Muscle of leg (tissue), 11 donors: ENCODE results near the gene NOTO. TPM values are rescaled to one million over a fixed set of nuclear protein-coding genes. Genes with fewer than 3 reads are reported as not detected.

Experiments used
- DNase-seq: peaks from one replicate; pipeline ENCODE4 v3.0.0; 2013
- H3K27ac ChIP-seq: one replicate; pipeline ENCODE4 v1.5.1; 2013; ENCODE audit warnings: mild to moderate bottlenecking, low read length, control low read depth
- H3K27me3 ChIP-seq: one replicate; pipeline ENCODE4 v1.6.1; 2013; ENCODE audit warnings: low read length; ENCODE audit not compliant: control insufficient read depth, insufficient read depth
- H3K36me3 ChIP-seq: one replicate; pipeline ENCODE4 v1.6.1; 2013; ENCODE audit warnings: low read length; ENCODE audit not compliant: control insufficient read depth, insufficient read depth
- H3K4me1 ChIP-seq: one replicate; pipeline ENCODE4 v1.6.1; 2013; ENCODE audit warnings: low read length; ENCODE audit not compliant: control insufficient read depth, insufficient read depth
- H3K4me3 ChIP-seq: one replicate; pipeline ENCODE4 v1.5.1; 2013; ENCODE audit warnings: low read length, control low read depth
- H3K9me3 ChIP-seq: replicated peaks from 2 replicates; pipeline ENCODE4 v1.6.1; 2013; ENCODE audit warnings: low read depth, low read length; ENCODE audit not compliant: control insufficient read depth
- WGBS: methylation state at CpG from one replicate; pipeline ENCODE4 v1.1.5; 2013; ENCODE audit warnings: missing lambda C conversion rate; ENCODE audit not compliant: insufficient coverage; 5-methylcytosine and 5-hydroxymethylcytosine counted together
- polyA plus RNA-seq, 8 donors: library from polyadenylated mRNA; unstranded; fragments of 120-200 nt; gene quantifications; one replicate each; pipeline versions ENCODE4 v1.2.1 to v1.2.3, GENCODE V29; 2013; ENCODE audit warnings: inconsistent platforms in 1 of 8, low replicate concordance in 1 of 8; ENCODE audit not compliant: insufficient read length in 8 of 8, insufficient read depth in 1 of 8
- total RNA-seq: library from RNA; stranded (reverse); fragments of 120-200 nt; gene quantifications from one replicate; pipeline ENCODE4 v1.2.4, GENCODE V29; 2013

Gene NOTO
- total and polyA plus RNA-seq, 9 donors: 0.05 to 0.08 (median 0.05) TPM; not detected in 4

- Histone ChIP-seq H3K4me3 (no peak overlapping the region), H3K27ac (no peak overlapping the region), H3K36me3 (peaks cover 30% of the 10 kb centered on the region), H3K27me3 (peaks cover 2% of the 10 kb centered on the region), H3K9me3 (no peaks in the 10 kb centered on the region), H3K4me1 (no peaks in the 10 kb centered on the region)
- 88% methylated on average over 6 of the region's 10 CpGs for WGBS
- peak; percentile 27 for DNase-seq
Observed at GRCh38 chr2:73257425-73258125, 55.2 kb downstream of the NOTO start.

DNA sequence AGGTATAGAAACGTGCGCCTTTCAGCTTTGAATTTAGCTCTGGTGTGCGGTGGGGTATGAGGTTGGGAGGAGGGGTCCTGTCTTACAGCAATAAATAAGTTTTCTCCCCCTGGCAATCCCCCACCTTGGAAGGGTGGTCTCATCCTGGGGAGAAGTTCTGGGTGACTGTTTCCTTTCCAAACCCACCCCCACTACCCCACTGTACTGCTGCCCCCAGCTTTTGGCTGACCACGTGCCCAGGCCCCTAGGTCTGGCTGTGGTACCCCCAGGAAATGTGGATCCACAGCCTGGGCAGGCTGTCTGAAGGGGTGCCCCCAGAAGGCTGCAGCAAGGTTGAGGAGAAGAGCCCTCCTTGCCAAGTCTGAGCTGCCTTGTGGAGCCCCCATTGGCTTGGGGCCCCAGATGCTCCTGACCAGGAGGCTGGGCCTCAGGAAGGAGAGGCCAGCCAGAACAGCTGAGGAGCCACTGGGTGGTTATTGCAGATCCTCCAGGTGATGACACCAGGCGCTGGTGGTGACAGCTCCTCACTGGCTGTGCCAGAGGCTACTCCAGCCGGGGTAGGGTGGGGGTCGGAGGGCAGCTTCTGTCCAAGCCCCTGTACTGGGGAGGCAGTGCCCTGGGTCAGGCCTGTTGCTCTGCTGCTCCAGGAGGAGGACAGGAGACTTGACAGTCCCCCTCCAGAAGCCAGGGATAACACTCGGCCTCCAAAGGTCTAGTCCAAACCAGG lies 56.0 kb downstream of the NOTO start:
- H3K27me3 ChIP-seq: peaks cover 2% of the 10 kb centered on the region
- H3K27ac ChIP-seq: no peak overlapping the region
- H3K9me3 ChIP-seq: no peaks in the 10 kb centered on the region
- H3K4me1 ChIP-seq: no peaks in the 10 kb centered on the region
- no peak for DNase-seq
- 69% methylated on average over 5 of the region's 8 CpGs for WGBS
- peaks cover 22% of the 10 kb centered on the region for H3K36me3 ChIP-seq
- H3K4me3 ChIP-seq: no peak overlapping the region

- WGBS: 95% methylated on average over 9 of the region's 9 CpGs
Observed at GRCh38 chr2:73258913-73259215, 56.5 kb downstream of the NOTO start.

GRCh38 chr2:73259276-73259675 lies 56.9 kb downstream of the NOTO start:
- H3K27me3 ChIP-seq: peaks cover 2% of the 10 kb centered on the region
- peaks cover 14% of the 10 kb centered on the region for H3K36me3 ChIP-seq
- no peak overlapping the region for H3K4me3 ChIP-seq
- DNase-seq: no peak
- H3K27ac ChIP-seq: no peak overlapping the region
- no peaks in the 10 kb centered on the region for H3K9me3 ChIP-seq
- no peaks in the 10 kb centered on the region for H3K4me1 ChIP-seq
- WGBS: 82% methylated on average over 5 of the region's 8 CpGs

More at GRCh38 chr2:73258913-73259215, 56.5 kb downstream of the NOTO start:
- H3K4me1 ChIP-seq: no peaks in the 10 kb centered on the region
- H3K4me3 ChIP-seq: no peak overlapping the region
- H3K27ac ChIP-seq: no peak overlapping the region
- DNase-seq: no peak
- peaks cover 2% of the 10 kb centered on the region for H3K27me3 ChIP-seq
- H3K36me3 ChIP-seq: peaks cover 18% of the 10 kb centered on the region
- H3K9me3 ChIP-seq: no peaks in the 10 kb centered on the region

GRCh38 chr2:73259704-73260337 lies 57.4 kb downstream of the NOTO start:
- peaks cover 2% of the 10 kb centered on the region for H3K27me3 ChIP-seq
- peaks cover 8% of the 10 kb centered on the region for H3K36me3 ChIP-seq
- H3K4me3 ChIP-seq: no peak overlapping the region
- WGBS: 79% methylated on average over 4 of the region's 4 CpGs
- H3K9me3 ChIP-seq: no peaks in the 10 kb centered on the region
- DNase-seq: no peak
- no peaks in the 10 kb centered on the region for H3K4me1 ChIP-seq
- no peak overlapping the region for H3K27ac ChIP-seq

GRCh38 chr2:73260338-73260984 lies 58.1 kb downstream of the NOTO start:
- Histone ChIP-seq H3K36me3 (peaks cover 7% of the 10 kb centered on the region), H3K27ac (no peak overlapping the region), H3K9me3 (no peaks in the 10 kb centered on the region), H3K4me3 (no peak overlapping the region), H3K27me3 (peaks cover 2% of the 10 kb centered on the region), H3K4me1 (no peaks in the 10 kb centered on the region)
- DNase-seq: peak; percentile 40
- 10% methylated on average over 10 of the region's 17 CpGs for WGBS

Other genes with a start within 250 kb of the NOTO start
- gene SFXN5, start 130.9 kb upstream of the NOTO start, total RNA-seq: 6.0 TPM
- 1 to 10 TPM; 6.0 to 9.0 (median 6.3) TPM for gene SFXN5, start 130.9 kb upstream of the NOTO start, polyA plus RNA-seq
- 11.0 TPM for gene RAB11FIP5, start 89.6 kb upstream of the NOTO start, total RNA-seq
- 10 to 100 TPM in 7 of 8 donors, 1 to 10 TPM in 1; 9.6 to 18.9 (median 13.8) TPM for gene RAB11FIP5, start 89.6 kb upstream of the NOTO start, polyA plus RNA-seq
- 31.8 TPM for gene SMYD5, start 11.7 kb downstream of the NOTO start, total RNA-seq
- gene SMYD5, start 11.7 kb downstream of the NOTO start, polyA plus RNA-seq: 10 to 100 TPM; 26.2 to 35.6 (median 29.3) TPM
- 41.0 TPM for gene PRADC1, start 30.7 kb downstream of the NOTO start, total RNA-seq
- 10 to 100 TPM; 26.0 to 37.4 (median 32.6) TPM for gene PRADC1, start 30.7 kb downstream of the NOTO start, polyA plus RNA-seq
- gene CCT7, start 31.7 kb downstream of the NOTO start, total RNA-seq: 208 TPM
- gene CCT7, start 31.7 kb downstream of the NOTO start, polyA plus RNA-seq: 100 to 1,000 TPM; 166 to 211 (median 194) TPM
- 0.09 TPM for gene FBXO41, start 81.9 kb downstream of the NOTO start, total RNA-seq
- under 1 TPM; 0.20 to 0.40 (median 0.29) TPM for gene FBXO41, start 81.9 kb downstream of the NOTO start, polyA plus RNA-seq
- gene EGR4, start 91.0 kb downstream of the NOTO start, total RNA-seq: not detected
- gene EGR4, start 91.0 kb downstream of the NOTO start, polyA plus RNA-seq: under 1 TPM in 1 of 8 donors, not detected in 7; 0.06 TPM
- gene ALMS1, start 183.3 kb downstream of the NOTO start, total RNA-seq: 25.7 TPM
- 10 to 100 TPM; 15.4 to 24.1 (median 20.8) TPM for gene ALMS1, start 183.3 kb downstream of the NOTO start, polyA plus RNA-seq